Activated T-cell treated with anti-CD3 and anti-CD28 coated beads for 24 hours (primary cell): ENCODE measurements around the gene RBM15.

Experiments
- DNase-seq: peaks from one replicate; pipeline ENCODE4 v3.0.0-alpha.2; 2020; ENCODE audit warnings: low read depth

Gene RBM15

DNA sequence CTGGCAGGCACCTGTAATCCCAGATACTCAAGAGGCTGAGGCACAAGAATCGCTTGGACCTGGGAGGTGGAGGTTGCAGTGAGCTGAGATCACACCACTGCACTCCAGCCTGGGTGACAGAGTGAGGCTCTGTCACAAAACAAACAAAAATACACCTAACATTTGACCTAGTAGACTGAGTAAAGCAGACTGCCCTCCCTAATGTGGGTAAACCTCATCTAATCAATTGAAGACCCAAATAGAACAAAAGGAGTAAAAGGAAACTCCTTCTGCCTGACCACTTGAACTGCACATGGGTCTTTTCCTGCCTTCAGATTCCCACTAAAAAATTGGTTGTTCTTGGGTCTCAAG is 19.0 kb upstream of the RBM15 start:
- DNase-seq: no peak

DNA sequence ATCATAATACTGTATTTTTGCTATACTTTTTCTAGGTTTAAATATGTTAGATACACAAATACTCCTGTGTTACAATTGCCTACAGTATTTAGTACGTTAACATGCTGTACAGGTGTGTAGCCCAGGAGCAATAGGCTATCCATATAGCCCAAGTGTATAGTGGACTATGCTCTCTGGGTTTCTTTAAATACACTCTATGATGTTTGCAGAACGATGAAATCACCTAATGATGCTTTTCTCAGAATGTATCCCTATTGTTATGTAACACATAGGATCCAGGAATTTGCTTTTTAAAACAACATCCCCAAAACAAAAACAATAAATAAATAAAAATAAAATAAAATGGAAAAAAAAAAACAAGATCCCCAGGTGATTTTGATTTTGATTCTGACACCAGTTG is 18.1 kb upstream of the RBM15 start:
- no peak for DNase-seq

DNA sequence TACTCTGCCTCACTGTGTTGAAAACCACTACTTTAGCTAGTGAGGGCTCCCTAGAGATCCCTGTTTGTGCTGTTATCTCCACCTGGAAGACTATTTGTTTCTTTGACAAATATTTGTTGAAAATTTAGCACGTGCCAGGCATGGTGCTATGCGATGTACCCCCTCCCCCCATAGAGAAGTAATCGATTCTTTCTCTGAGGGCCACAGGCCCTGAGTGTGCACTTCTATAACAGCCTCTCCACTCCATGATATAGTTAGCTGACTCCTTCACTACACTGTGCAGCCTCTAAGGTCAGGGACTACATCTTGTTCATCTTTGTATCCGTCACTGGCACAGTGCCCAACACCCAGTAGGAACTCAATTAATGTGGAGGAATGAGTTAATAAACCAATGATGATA is 17.3 kb upstream of the RBM15 start:
- DNase-seq: no peak

DNA sequence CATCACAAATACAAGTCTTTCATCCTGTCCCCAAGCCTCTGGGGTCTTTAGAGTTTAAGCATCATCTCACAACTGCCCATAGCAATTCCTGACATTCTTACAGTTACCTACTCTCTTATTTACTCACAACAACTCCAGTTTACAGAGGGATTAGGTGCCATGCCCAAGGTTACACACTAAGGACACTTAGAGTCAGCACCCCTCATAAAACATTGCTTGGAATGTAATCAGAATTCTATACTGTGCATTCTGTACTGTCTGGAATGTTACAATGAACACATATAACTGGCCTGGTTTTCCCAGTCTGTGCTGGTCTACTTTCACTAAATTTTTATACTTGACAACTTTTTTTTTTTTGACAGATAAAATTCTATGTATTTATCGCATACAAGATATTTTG is 14.5 kb upstream of the RBM15 start:
- DNase-seq: no peak

DNA sequence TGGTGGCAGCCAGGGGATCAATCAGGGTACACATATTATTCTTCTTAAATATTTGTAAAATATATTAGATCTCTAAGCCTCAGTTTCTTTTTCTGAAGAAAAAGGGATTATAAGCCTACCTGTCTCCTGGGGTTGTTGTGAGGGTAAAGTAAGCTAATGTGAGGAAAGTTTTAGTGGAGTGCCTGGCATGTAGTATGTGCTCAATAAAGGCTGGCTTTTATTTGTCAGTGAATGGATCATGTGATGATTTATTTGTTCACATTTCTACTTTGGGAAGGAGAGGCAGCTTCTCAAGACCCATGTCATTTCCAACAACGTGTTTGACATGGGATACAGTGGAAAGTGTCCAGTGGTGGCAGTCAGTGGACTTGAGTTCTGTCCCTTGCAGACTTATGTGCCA is 12.4 kb upstream of the RBM15 start:
- no peak for DNase-seq

DNA sequence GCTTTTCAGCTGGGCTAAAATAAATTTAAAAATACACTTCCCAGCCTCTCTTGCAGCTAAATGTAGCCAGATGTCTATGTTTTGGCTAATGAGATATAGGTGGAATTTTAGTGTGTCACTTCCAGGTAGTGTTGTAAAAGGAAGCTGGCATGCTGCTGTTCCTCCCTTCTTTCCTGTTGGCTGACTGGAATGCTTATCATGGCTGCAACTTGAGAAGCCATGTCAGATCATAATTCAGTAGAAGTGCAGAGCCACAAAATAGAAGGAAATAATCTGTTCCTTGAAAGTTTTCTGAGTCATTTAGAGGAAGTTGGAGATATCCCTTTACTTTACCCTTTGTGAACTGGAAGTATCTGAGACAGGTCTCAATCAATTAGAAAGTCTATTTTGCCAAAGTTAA is 10.9 kb upstream of the RBM15 start:
- DNase-seq: no peak

DNA sequence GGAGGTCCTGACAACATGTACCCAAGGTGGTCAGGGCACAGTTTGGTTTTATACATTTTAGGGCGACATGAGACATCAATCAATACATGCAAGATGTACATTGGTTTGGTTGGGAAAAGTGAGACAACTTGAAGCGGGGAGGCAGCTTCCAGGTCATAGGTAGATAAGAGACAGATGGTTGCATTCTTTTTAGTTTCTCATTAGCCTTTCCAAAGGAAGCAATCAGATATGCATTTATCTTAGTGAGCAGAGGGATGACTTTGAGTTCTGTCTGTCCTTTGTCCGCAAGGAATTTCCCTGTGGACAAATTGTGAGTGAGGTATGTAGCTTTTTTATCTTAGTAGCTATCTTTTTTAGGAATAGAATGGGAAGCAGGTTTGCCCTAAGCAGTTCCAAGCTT is 10.5 kb upstream of the RBM15 start:
- DNase-seq: no peak

DNA sequence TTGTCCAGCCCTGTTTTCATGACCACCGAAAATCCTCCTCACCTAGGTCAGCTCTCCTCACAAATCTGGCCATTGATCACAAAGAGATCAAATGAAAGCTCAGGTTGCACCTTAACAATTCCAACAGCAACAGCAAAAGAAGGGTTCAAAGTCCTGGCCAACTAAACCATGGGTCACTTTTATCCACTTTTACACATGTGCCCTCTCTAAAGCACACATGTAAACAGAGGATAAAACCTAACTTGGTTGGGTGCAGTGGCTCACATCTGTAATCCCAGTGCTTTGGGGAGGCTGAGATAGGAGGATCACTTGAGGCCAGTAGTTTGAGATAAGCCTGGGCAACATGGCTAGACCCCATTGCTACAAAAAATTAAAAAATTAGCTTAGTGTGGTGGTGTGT is 3.9 kb upstream of the RBM15 start:
- DNase-seq: no peak

DNA sequence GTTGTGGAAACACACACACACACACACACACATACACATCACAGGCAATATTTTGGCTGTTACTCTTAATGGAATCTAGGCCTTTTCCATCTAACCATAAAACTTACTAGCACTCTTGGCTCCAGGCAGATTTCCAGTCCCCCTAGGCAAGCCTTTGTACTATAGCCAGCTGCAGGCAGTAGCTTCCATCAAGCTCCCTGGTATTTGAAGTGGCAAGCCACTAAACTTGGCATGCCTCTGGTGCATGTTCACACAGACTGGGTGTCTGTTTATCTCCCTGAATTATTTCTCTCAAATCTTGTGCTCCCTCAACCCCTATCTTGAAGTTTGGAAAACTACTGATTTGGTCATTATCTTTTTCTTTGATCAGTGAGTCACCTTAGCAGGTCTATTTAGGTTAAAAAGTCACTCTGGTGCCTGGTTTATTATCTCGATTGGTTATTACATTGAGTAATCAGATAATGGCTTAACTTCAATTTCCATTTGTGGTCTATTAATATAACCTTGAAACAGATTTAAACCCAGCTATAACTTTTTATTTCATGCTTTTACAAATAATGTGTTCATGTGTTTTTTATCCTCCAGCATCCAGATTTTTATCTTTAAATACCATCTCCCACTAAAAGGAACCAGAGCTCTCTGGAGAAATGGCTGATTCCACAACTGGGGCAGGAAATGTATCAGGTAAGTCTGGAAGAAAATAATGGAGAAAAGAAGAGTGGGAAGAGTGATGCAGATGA is 2.7 kb upstream of the RBM15 start:
- no peak for DNase-seq

DNA sequence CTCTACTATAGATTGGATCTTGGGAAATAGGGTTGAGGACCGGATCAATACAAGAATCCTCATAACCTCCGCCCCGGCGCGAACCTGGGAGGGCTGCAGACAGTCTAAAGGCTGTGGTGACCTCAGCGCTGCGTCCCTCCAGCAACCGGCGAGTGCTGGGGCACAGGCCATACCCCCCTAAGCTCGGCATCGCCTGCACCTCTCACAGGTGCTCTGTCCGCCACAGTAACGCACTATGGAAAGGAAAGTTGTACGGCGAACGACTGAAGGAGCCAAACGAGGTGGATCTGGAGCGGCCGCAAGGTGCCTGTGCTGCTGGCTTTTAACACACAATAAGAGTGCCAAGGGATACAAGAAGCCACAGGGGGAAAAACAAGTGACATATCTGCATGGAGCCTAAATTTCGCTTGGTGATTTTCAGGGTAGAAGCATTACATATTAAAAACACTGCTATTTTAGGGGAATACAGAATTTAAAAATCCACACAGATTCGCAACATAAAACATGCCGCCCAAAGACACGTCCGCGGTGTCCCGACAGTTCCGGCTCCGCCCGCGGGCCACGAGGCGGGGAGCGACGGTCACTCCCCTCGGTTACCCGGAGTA is 1.4 kb upstream of the RBM15 start:
- DNase-seq: peak; percentile 18

DNA sequence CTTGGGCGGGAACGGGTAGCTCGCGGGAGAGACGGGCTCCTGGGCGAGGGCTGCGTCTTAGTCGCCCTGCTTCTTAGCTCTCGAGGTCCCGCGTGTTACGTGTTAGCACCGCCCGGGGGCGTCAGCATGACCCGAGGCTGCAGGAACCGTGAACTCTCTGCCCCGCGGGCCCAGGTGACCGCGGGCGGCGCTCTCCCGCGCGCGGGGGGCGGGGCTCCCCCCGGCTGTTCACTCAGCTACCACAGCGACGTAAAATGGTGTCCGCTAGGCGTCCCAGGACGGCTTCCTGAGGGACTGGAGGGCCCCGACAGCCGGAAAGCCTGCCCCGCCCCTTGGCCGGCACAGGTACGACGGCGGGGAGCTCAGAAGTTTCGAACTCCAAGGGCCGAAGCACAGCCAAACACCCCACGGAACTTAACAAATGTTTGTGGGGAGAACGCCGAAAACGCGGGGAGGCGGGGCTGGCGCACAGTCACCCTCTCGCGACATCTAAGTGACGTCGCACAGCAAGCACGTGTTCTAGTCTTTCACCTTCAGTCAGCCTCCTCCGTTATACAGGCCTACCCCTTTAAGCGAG is 780 bp upstream of the RBM15 start:
- DNase-seq: peak; percentile 91

DNA sequence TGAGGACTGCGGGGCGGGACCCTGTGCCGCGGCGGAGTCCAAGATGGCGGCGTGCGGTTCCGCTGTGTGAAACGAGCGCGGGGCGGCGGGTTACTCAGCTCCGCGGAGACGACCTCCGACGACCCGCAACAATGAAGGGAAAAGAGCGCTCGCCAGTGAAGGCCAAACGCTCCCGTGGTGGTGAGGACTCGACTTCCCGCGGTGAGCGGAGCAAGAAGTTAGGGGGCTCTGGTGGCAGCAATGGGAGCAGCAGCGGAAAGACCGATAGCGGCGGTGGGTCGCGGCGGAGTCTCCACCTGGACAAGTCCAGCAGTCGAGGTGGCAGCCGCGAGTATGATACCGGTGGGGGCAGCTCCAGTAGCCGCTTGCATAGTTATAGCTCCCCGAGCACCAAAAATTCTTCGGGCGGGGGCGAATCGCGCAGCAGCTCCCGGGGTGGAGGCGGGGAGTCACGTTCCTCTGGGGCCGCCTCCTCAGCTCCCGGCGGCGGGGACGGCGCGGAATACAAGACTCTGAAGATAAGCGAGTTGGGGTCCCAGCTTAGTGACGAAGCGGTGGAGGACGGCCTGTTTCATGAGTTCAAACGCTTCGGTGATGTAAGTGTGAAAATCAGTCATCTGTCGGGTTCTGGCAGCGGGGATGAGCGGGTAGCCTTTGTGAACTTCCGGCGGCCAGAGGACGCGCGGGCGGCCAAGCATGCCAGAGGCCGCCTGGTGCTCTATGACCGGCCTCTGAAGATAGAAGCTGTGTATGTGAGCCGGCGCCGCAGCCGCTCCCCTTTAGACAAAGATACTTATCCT is 430 bp downstream of the RBM15 start:
- peak; percentile 54 for DNase-seq

DNA sequence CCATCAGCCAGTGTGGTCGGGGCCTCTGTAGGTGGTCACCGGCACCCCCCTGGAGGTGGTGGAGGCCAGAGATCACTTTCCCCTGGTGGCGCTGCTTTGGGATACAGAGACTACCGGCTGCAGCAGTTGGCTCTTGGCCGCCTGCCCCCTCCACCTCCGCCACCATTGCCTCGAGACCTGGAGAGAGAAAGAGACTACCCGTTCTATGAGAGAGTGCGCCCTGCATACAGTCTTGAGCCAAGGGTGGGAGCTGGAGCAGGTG is 961 bp downstream of the RBM15 start:
- DNase-seq: no peak

DNA sequence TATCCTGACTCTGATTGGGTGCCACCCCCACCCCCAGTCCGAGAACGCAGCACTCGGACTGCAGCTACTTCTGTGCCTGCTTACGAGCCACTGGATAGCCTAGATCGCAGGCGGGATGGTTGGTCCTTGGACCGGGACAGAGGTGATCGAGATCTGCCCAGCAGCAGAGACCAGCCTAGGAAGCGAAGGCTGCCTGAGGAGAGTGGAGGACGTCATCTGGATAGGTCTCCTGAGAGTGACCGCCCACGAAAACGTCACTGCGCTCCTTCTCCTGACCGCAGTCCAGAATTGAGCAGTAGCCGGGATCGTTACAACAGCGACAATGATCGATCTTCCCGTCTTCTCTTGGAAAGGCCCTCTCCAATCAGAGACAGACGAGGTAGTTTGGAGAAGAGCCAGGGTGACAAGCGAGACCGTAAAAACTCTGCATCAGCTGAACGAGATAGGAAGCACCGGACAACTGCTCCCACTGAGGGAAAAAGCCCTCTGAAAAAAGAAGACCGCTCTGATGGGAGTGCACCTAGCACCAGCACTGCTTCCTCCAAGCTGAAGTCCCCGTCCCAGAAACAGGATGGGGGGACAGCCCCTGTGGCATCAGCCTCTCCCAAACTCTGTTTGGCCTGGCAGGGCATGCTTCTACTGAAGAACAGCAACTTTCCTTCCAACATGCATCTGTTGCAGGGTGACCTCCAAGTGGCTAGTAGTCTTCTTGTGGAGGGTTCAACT is 2.1 kb downstream of the RBM15 start:
- no peak for DNase-seq

DNA sequence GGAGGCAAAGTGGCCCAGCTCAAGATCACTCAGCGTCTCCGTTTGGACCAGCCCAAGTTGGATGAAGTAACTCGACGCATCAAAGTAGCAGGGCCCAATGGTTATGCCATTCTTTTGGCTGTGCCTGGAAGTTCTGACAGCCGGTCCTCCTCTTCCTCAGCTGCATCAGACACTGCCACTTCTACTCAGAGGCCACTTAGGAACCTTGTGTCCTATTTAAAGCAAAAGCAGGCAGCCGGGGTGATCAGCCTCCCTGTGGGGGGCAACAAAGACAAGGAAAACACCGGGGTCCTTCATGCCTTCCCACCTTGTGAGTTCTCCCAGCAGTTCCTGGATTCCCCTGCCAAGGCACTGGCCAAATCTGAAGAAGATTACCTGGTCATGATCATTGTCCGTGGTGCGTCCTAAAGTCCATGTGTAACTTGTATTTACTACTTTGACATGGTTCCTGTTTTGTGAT is 2.7 kb downstream of the RBM15 start:
- no peak for DNase-seq

DNA sequence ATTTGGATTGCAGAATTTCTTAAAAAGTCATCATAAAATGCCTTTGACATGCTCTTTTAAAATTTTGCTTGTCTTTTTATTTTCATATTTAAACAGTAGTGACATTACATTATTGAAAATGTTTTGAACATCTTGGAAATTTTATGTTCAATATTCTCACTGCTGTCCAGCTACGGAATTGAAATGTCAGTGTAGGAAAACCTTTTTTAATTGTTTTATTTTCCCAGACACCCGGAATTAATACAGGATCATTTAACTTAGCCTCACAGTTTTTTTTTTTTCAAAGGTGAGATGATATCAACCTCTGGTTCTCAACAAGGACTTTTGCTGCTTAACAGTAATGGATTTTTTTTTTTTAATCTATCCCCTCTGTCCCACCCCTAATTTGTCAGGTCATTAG is 4.1 kb downstream of the RBM15 start:
- no peak for DNase-seq

DNA sequence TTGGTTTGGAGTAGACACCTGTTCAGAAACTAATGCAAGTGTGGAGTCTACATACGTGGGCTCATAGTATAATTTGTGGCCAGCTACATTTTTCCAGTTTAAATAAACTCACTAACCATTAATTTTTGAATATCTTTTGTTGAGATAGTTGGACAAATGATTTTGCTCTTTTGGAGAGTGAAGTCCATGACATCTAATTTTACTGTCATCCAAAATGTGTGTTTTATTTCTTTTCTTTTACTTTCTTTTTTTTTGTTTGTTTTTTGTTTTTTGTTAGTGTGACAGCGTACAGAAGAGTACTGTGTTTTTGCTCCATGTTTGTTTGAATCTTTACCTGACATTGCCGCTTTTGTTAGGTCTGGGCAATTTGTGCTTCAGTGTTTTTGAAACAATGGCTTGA is 5.0 kb downstream of the RBM15 start:
- no peak for DNase-seq

DNA sequence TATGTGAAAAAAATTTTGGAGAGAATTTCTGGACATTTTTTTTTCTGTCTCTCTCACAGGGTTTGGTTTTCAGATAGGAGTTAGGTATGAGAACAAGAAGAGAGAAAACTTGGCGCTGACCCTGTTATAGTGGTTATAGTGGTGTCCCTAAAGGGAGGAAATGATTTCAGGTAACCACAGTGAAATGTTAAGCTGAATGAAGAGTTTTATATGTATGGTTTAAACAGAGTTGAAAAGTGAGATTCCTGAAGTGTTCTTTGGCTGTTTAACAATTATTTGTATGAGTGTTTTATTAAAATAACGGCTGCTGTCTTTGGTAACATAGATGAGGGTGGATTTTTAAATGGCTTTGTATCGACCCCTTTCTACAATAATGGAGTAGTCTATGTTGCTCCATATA is 6.3 kb downstream of the RBM15 start:
- DNase-seq: no peak

DNA sequence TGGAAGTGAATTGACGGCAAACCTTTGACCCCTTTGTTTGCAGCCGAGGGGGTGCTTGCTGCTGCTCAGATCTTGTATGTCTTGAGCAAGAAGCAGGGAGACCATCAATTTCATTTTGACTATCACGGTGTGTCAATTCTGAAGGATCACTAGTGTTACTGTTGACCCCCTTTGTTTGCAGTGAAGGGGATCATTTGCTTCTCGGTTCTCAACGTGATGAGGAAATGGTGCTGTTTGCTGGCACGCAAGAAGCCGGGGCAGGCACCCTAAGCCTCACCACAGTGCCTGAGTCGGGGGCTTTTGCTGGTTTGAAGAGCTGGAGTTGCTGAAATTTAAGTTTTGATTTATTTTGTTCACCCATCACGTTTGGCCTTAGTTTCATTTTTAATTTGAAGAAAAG is 7.5 kb downstream of the RBM15 start:
- DNase-seq: no peak

DNA sequence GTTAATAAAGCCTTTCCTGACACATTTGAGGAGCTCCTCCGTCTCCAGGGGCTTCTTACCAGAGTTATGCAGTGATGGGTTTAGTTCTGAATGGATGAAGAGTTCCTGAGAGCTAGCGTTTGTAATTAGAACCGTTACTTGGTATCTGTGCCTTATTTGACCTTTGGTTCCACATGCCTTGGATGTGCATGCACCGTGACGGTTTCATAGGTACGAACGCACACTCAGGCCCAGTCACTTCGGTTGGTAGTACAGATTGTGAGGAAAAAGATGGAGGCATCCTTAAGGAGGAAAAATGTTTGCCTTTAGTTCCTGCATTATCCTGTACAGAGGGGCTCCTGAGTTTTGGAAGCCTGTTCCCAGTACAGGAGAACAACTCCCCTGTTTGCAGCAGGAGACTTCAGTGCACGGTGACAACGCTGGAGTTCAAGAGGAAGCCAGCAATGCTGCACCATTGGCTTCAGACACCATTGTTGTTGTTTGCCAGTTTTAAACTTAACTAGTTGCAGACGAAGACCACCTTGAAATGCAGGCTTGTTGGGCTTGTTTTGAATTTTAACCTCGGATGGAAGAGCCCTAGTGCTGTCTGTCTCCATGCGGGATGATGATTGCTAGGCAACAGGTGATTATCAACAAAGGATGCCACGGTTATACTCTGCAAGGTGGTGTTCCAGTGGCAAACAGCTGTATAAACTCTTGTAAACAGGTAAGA is 8.2 kb downstream of the RBM15 start:
- DNase-seq: no peak

DNA sequence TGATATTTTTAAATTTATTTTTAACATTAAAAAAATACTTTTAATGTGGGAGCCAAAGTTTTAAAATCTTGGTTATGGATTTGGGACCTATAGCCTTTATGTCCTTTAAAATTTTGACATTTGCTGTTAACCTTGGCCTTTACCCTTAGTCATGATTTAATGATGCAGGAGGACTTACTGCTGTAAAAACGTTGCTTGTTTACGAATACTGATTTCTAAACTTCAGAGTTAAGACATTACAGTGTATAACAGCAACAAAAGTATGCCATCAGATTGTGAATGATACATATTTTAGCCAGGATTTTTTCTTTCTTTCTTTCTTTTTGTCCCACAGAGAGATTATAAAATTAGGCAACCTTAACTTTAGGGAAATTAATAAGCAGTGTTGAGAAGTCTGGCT is 8.9 kb downstream of the RBM15 start:
- DNase-seq: no peak

DNA sequence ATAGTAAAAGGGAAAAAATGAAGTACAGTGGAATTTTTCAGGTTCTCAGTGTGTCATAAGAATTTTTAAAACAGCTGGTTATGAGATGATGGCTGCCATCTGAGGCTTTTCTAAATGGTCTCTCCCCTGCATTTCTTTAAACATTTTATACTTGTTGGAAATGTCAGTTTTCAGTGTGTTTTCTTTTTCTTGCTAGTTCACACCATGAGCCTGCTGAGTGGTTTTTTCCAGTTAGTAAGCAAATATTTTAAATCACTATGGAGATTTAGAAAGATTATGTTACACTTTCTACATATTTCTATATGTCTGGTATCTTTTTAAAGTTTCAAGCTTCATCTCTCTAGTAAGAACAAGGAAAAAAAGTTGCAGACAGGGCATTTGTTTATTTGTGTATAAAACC is 9.6 kb downstream of the RBM15 start:
- no peak for DNase-seq
